Peyer's patch (tissue), 4 donors: ENCODE measurements around the gene SLC7A8.

ENCODE experiments used
- CTCF ChIP-seq, 6 experiments: fragments of 450-650 bp in 4 of 6; fragments of 200-600 bp in 2 of 6; sonication (generic) in 1 of 6; IDR thresholded peaks; one replicate each; pipeline ENCODE4 v1.5.1; 2017 to 2019; ENCODE audit warnings: antibody characterized with exemption in 6 of 6, mild to moderate bottlenecking in 3 of 6, moderate library complexity in 1 of 6
- POLR2A ChIP-seq, 2 donors: fragments of 450-650 bp; IDR thresholded peaks; one replicate each; pipeline ENCODE4 v1.5.1; 2017; ENCODE audit warnings: antibody characterized with exemption in 2 of 2, mild to moderate bottlenecking in 2 of 2, moderate library complexity in 2 of 2

GRCh38 chr14:23123419-23123818 is 60.0 kb downstream of the SLC7A8 start:
- TF ChIP-seq CTCF (IDR thresholded peaks at IDR 0.05): no peak
- no peak for TF ChIP-seq POLR2A (IDR thresholded peaks at IDR 0.05)
